Fibroblast of skin of left biceps (primary cell): ENCODE data around the gene PRKAB1.

ENCODE experiments used
- DNase-seq, 2 experiments: peaks; one replicate each; pipeline ENCODE4 v3.0.0-alpha.2; 2013; ENCODE audit warnings: low read depth in 2 of 2

PRKAB1 gene

GRCh38 chr12:119712721-119713120, 44.8 kb downstream of the PRKAB1 start:
- DNase-seq = no peak

GRCh38 chr12:119713551-119714031, 45.7 kb downstream of the PRKAB1 start:
- DNase-seq = no peak

- DNase-seq = no peak
Measured at GRCh38 chr12:119714614-119715267, 46.8 kb downstream of the PRKAB1 start.

GRCh38 chr12:119715268-119715620, 47.3 kb downstream of the PRKAB1 start:
- no peak for DNase-seq

GRCh38 chr12:119718141-119718540, 50.2 kb downstream of the PRKAB1 start:
- DNase-seq = no peak

GRCh38 chr12:119720349-119720748, 52.4 kb downstream of the PRKAB1 start:
- no peak for DNase-seq

GRCh38 chr12:119721306-119721705, 53.4 kb downstream of the PRKAB1 start:
- no peak for DNase-seq

GRCh38 chr12:119725523-119725922, 57.6 kb downstream of the PRKAB1 start:
- DNase-seq = no peak

- no peak for DNase-seq
Measured at GRCh38 chr12:119727600-119728443, 59.9 kb downstream of the PRKAB1 start.

- DNase-seq = no peak
Measured at GRCh38 chr12:119728444-119728745, 60.5 kb downstream of the PRKAB1 start.

GRCh38 chr12:119729871-119730270, 61.9 kb downstream of the PRKAB1 start:
- no peak for DNase-seq

GRCh38 chr12:119730381-119730780, 62.4 kb downstream of the PRKAB1 start:
- DNase-seq = no peak
